Measurements from ENCODE around the gene FBXL4.
A peak's percentile ranks its signal among the peaks of the same experiment; 100 is the strongest.

Gene FBXL4

GRCh38 chr6:98947411-98948292, at the start of gene FBXL4:
TSS of gene FBXL4 (minus strand) at chr6:98947946. CDS start at chr6:98926988, 20,958 bp downstream.
- peak; percentile 90 to 94 for DNase-seq

DNA sequence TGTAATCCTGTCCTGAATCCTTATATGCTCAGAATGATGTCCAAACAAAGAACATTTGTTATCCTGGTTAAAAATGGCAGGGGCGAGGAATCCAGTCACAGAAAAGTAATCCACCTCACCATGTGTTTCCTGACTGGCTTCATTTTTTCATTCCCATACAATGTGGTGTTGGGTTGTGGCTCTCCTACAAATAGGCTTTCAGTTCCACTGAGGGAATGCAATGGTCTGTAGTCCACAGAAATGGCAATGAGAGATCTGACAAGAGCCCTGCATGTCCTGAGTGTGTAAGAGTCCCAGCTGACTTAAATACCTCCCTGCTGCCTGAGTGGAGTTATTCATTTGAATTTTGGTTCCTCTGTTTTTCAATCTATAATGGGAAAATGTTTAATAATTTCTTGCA, 47.4 kb upstream of the FBXL4 start:
- DNase-seq = no peak

DNA sequence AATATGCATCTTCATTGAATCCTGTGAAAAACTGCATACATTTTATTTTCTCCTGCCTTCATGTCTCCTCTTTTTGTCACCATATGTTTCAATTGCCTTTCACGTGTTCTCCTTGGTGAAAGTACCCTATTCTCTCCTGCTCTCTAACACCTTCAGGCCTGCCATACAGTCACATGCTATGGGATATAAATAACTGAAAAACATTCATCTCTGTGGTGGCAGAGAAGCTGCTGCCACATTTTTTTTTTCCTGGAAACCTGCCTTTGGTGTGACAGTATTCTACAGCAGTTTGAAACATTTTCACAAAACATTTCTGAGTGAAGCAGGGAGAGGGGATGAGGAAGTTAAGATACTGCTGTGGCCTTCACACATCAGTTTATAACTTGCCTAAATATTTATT, 44.8 kb upstream of the FBXL4 start:
- no peak for DNase-seq

DNA sequence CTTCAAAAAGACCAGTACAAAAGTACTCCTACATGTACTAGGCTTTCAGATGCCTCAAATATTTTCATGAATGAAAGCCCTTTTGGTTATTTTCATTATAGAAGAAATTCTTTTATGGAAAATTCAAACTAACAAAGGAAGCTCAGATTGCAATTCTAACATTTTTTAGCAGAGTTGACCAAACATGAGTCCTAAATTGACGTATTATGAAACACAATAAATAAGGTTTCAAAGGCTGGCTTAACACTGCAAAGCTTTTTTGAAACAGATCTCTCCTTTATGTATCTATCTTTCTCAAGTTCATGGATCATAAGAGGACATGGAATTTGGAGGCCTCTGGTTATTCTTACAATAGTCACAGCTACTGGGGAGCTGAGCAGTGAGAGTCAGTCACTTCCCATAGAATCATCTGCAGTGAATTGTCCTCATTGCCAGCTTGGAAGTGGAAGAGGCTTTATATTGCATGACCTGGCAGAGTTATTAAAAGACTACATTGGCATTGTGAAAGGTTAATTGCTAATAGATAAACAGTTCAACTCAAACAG, 38.4 kb upstream of the FBXL4 start:
- DNase-seq = no peak

GRCh38 chr6:98985391-98985790, 37.6 kb upstream of the FBXL4 start:
- DNase-seq = no peak

DNA sequence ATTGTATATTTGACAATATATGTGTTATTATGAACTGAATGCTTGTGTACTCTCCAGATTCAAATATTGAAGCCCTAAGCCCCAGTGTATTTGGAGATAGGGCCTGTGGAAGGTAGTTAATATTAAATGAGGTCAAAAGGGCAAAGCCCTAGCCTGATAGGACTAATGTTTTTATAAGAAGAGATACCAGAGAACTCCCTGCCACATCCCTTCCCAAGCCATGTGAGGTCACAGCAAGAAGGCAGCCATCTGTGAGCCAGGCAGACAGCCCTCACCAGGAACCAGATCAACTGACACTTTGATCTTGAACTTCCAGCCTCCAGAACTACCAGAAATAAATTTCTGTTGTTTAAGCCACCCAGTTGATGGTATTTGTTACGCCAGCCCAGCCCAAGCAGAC, 36.4 kb upstream of the FBXL4 start:
- no peak for DNase-seq

DNA sequence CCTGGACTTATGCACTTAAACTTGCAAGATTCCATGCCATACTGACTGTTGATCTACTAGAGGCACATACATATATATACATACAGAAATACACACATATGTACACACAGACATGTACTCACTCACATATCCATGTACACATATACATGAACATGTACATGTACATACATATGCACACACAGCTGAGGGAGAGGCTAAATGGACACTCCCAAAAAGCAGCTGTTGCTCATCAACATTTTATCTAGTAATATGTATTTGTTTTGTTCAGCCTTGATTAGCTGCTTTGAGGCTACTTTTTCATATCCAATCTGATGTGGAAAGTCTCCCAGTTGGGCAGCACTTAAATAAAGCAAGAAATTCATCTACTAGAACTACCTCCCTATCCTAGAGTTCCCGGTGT, 33.7 kb upstream of the FBXL4 start:
- no peak for DNase-seq

- no peak for DNase-seq
Measured at GRCh38 chr6:98980819-98981218, 33.1 kb upstream of the FBXL4 start.

DNA sequence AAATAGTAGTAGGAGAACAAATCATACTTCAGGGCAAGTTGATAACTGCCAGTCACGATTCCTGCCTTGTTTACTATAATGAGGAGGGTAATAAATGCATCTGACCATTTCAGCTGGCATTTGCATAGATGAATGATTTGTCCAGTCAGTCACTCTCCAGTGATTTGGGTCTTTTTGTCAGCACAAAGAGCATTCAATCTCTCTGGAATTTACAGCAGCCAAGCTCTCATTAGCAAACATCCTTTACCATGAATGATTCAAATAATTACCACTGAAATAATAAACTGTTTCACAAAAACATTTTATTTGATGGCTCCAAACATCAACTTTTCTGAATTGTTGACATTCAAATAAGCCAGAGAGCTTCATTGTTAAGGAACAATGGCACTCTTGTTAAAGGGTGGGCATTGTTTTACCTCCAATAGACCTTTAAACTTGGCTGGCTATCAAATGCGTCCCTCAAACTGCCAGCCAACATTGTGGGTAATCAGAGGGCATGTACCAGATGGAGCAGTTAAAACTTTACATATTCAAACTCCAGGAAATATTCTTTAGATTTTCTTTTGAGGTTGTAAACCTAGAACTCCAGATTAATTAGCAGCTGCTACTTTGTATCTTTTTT, 30.0 kb upstream of the FBXL4 start:
- DNase-seq = no peak

DNA sequence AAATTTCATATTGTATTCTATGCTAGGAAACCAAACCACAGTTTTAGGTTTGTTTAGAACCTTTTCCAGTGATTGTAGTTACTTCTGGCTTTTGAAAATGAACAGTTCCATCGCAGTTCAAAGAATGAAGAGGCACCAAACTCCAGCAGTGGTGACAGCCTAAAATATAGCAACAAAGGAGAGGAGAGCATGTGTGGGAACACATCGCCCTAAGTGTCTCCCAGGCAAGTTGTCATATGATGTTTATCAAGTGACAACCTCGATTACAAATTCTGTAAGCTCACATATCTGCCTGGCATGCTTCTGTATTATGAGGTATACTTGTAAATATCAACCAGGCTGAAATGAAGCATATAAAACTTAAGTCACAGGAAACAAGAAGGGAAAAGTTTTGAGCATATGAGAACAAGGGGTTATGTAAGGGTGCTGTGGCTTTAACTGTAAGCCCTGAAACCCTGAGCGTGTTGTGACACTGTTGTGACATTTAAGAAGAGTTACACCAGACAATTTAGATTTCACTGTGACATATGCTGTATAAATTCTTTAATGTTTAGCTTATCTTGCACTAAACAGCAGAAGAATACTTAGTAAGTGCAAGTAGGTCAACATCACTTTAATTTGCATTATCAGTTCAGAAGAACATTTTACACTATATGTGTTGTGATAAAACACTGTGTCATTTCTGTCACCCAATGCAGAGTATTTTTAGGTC, 29.1 kb upstream of the FBXL4 start:
- peak; percentile 91 for DNase-seq

DNA sequence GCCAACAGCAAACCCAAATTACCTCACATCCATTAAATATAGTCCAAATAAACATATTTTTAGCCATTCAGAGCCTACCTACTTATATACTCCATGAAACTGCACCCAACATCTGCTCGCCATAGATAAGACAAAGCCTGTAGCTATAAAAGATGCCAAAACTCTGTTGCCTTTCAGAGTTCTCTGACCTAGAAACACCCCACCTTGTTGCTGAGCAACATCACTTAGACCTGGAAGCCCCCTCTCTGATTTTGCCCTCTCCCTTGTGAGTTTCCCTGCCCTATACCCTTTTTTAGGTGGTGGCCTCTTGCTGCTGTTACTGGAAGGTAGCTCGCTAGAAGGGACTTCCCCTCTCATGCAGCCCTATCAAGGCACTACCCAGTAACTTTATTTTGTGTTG, 27.7 kb upstream of the FBXL4 start:
- no peak for DNase-seq

DNA sequence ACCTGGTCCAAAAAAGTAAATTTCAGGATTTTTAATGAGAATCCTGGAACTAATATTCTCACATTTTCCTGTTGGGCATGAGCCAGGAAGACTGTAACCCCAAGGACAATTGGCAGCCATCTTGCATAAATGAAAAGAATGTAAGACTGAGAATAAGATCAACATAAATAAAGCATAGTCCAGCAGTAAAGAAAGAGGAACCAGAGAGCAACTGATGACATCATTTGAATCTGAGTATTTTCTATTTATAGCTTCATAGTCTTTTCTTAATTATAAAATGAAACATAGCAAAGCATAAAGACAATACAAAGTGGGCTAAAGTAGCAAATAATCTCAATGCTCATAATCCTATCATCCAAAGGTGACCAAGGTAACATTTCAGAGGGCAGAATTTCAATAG, 26.6 kb upstream of the FBXL4 start:
- DNase-seq = peak in 1 of 2 experiments; percentile 49

DNA sequence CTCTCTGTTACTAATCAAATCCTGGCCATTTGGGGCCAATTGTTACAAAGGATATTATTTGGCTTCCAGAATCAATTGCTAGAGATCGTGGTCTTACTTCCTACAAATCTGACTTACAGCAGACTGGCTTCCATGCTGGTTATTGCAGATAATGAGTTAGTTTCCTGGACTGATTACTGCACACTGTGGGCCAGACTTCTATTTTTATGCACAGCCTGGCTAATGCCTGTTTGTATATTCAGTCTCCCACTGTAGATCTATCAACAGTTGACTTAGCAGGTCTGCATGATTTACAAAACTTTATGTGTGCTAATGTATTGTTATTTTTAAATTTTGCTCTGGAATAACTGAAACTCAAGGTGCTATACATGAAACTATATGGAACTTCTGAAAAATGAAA, 25.8 kb upstream of the FBXL4 start:
- no peak for DNase-seq

GRCh38 chr6:98971303-98971702, 23.6 kb upstream of the FBXL4 start:
- DNase-seq = no peak

GRCh38 chr6:98970469-98970868, 22.7 kb upstream of the FBXL4 start:
- no peak for DNase-seq

DNA sequence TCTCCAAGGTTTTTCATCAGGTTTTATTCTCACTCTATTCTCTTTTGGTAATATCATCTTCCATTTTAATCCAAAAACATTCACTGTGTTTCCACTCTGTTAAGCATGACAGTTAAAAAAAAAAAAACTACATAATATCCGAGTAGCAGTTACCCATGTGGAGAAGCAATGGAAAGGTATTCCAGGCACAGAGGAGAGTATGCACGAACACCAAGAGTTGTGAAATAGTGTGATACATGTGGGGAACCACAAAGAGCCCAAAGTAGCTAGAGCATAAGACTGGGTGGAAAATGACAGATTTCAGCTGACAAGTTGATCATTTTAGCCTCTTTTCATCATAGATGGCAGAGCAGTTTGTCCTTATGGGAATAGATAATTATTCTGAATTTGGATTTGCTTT, 19.9 kb upstream of the FBXL4 start:
- no peak for DNase-seq

DNA sequence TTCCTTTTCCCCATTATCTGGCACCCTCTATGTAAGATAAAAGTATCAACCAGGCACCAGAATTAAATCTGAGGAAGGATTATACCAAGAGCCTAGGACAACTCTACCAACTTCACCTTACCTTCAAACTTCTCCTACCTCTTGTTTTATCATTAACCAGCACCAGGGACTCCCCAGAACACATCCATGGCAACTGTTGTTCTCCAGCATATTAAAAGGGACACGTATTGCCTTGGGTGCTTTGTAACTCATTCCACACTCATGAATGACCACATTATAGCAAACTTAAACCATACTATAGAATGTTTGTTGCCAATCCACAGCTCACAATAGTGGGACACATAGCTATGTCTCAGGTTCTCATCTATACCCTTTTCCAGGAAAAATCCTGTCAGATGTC, 11.9 kb upstream of the FBXL4 start:
- DNase-seq = no peak

DNA sequence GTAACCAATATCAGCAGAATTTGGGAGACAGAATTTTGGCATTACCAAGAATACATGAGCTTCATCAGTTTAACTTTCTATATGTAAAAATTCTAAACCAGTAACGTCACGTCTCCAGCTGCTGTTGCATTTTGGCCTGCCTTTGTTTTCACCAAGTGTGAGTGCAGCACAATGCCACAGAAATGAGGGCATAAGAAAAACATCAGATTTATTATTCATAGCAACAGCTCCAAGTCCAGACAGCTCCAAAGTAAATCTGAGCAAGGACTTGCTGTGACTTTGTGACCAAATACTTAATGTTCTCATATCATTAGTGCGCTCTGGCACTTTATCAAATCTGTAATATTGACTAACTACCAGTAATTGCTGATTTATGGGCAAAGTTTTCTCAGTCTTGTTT, 11.0 kb upstream of the FBXL4 start:
- no peak for DNase-seq

DNA sequence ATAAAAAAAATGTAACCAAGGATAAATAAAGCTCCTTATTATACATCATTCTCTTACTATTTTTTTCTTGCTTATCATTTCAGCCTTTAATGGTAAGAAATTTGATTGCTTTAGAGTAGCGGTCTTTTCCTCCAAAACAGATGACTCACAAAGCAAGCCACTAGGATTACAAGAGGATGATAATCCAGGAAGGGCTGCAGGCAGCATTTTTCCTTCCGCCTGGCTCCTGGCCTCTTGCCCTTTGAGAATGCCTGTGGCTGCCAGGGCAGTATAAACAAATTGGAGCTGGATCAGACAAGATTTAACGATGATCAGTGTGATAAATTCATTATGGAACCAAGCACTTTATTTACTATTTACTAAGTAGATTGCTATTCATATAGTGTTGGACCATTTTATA, 9.7 kb upstream of the FBXL4 start:
- DNase-seq = no peak

DNA sequence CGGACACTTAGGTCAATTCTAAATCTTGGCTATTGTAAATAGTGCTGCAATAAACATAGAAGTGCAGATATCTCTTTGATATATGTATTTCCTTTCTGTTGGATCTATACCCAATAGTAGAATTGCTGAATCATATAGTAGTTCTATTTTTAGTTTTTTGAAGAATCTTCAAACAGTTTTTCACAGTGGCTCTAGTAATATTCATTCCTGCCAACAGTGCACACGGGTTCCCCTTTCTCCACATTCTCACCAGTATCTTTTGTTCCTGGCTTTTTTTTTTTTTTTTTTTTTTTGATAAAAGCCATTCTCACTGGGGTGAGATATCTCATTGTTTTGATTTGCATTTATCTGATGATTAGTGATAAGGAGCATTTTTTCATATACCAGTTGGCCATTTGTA, 1.8 kb upstream of the FBXL4 start:
- DNase-seq = no peak

GRCh38 chr6:98946879-98947410, 801 bp downstream of the FBXL4 start:
- DNase-seq = peak in 1 of 2 experiments; percentile 53

DNA sequence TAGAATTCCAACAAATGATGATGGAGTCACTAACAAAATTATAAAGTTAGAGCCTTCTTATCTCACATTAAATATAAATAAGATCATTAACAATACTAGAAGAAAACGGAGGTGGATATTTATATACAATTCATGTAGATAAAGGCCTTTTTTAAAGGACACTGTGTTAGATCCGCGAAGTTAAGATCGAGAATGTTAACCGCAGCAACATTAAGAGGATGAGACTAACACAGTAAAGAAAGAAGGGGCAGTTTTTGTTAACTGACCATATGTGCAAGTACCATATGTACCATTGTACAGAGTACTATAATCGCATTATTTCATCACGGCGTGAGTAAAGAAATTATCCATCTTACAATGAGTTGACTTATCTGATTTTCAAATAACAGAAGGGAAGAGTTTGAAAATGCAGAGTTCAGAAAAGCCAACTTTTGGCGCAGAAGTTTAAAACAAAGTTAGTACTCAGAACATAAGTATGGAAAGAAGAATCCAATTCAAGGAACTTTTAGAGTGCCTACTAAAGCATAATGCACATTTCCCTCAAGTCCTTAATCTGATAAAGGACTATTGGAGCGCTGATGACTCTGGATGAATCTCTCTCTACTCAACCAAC, 1.4 kb downstream of the FBXL4 start:
- DNase-seq = peak in 1 of 2 experiments; percentile 45

Measured in AML-193 (cell line).